Inferior parietal cortex (tissue), 1 donor: ENCODE results near the gene ZNF207.
"Not testable (repeated sequence)": the region's sequence is repeated elsewhere in the genome, so short reads cannot be mapped to it uniquely, and the experiment has no call there.

Source experiments
- DNase-seq: peaks from one replicate; pipeline ENCODE4 v3.0.0-alpha.2; 2016; ENCODE audit errors: extremely low spot score

The ZNF207 gene

GRCh38 chr17:32386844-32387243 lies 36.9 kb downstream of the ZNF207 start:
- no peak for DNase-seq

- not testable (repeated sequence) for DNase-seq
These were observed 38.2 kb downstream of the ZNF207 start for GRCh38 chr17:32388128-32388527.

- DNase-seq: no peak
These were observed 38.9 kb downstream of the ZNF207 start for GRCh38 chr17:32388613-32389459.

- DNase-seq: no peak
These were observed 43.9 kb downstream of the ZNF207 start for GRCh38 chr17:32393904-32394303.

- no peak for DNase-seq
These were observed 46.4 kb downstream of the ZNF207 start for GRCh38 chr17:32396343-32396742.

GRCh38 chr17:32398946-32399345 lies 49.0 kb downstream of the ZNF207 start:
- no peak for DNase-seq

- DNase-seq: not testable (repeated sequence)
These were observed 60.1 kb downstream of the ZNF207 start for GRCh38 chr17:32410085-32410484.

- DNase-seq: no peak
These were observed 76.9 kb downstream of the ZNF207 start for GRCh38 chr17:32426894-32427293.

- no peak for DNase-seq
These were observed 79.6 kb downstream of the ZNF207 start for GRCh38 chr17:32429598-32429997.
